ENCODE measurements around the gene HIRA. TPM values are rescaled to one million over a fixed set of nuclear protein-coding genes. Genes with fewer than 3 reads are reported as not detected.

The HIRA gene
- total and polyA plus RNA-seq, 9 of the 15 experiments (the other 6 are each of a cell fraction or from before 2014, with no cell fraction given) = 0.96 to 132 (median 58.4) TPM

DNA sequence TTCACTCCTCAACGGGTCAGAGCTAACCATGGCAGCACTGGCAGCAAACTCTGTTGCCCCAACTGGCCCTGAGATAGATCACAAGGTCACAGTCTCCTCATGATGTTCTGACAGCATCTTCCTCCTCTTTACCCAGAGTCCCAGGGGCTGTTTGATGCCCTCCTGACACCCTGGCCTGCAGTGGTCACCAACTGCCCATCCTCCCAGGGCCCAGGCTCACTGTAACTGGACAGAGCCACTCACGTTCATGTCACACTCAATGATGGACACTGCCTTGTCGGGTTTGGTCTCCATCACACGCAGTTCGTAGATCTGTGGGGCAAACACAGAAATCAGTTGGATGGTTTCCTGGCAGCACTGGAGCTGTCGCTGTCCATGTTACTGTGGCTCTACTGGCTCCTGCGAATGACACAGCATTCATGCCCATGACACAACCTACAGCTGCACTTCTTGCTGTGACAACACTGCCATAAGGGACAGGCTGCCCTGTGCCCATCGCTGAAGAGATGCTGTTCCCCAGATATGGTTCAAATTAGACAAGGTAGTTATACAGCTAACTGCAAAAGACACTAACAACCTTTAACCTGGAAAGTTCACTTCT is 26.4 kb upstream of the HIRA start (continued):
- TF ChIP-seq, protein P1, sequence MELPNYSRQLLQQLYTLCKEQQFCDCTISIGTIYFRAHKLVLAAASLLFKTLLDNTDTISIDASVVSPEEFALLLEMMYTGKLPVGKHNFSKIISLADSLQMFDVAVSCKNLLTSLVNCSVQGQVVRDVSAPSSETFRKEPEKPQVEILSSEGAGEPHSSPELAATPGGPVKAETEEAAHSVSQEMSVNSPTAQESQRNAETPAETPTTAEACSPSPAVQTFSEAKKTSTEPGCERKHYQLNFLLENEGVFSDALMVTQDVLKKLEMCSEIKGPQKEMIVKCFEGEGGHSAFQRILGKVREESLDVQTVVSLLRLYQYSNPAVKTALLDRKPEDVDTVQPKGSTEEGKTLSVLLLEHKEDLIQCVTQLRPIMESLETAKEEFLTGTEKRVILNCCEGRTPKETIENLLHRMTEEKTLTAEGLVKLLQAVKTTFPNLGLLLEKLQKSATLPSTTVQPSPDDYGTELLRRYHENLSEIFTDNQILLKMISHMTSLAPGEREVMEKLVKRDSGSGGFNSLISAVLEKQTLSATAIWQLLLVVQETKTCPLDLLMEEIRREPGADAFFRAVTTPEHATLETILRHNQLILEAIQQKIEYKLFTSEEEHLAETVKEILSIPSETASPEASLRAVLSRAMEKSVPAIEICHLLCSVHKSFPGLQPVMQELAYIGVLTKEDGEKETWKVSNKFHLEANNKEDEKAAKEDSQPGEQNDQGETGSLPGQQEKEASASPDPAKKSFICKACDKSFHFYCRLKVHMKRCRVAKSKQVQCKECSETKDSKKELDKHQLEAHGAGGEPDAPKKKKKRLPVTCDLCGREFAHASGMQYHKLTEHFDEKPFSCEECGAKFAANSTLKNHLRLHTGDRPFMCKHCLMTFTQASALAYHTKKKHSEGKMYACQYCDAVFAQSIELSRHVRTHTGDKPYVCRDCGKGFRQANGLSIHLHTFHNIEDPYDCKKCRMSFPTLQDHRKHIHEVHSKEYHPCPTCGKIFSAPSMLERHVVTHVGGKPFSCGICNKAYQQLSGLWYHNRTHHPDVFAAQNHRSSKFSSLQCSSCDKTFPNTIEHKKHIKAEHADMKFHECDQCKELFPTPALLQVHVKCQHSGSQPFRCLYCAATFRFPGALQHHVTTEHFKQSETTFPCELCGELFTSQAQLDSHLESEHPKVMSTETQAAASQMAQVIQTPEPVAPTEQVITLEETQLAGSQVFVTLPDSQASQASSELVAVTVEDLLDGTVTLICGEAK (IDR thresholded peaks at IDR 0.05) = no peak
- TF ChIP-seq, protein P1 (CRISPR knock-in tag; IDR thresholded peaks at IDR 0.05) = peak; percentile 26; the same call in 1 of the 2 replicates
- TF ChIP-seq PML (IDR thresholded peaks at IDR 0.05; ENCODE audit: low read length) (no peak), DIDO1 (tag; IDR thresholded peaks at IDR 0.05; ENCODE audit: low read depth) (no peak), ZC3H4 (CRISPR knock-in tag; IDR thresholded peaks at IDR 0.05; ENCODE audit: borderline replicate concordance) (peak; percentile 86), ZNF778 (CRISPR knock-in tag; IDR thresholded peaks at IDR 0.05) (no peak)
- TF ChIP-seq, protein P2, sequence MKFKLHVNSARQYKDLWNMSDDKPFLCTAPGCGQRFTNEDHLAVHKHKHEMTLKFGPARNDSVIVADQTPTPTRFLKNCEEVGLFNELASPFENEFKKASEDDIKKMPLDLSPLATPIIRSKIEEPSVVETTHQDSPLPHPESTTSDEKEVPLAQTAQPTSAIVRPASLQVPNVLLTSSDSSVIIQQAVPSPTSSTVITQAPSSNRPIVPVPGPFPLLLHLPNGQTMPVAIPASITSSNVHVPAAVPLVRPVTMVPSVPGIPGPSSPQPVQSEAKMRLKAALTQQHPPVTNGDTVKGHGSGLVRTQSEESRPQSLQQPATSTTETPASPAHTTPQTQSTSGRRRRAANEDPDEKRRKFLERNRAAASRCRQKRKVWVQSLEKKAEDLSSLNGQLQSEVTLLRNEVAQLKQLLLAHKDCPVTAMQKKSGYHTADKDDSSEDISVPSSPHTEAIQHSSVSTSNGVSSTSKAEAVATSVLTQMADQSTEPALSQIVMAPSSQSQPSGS (CRISPR knock-in tag; IDR thresholded peaks at IDR 0.05) = peak; percentile 50; the same call in 1 of the 2 replicates
- TF ChIP-seq, protein P3, sequence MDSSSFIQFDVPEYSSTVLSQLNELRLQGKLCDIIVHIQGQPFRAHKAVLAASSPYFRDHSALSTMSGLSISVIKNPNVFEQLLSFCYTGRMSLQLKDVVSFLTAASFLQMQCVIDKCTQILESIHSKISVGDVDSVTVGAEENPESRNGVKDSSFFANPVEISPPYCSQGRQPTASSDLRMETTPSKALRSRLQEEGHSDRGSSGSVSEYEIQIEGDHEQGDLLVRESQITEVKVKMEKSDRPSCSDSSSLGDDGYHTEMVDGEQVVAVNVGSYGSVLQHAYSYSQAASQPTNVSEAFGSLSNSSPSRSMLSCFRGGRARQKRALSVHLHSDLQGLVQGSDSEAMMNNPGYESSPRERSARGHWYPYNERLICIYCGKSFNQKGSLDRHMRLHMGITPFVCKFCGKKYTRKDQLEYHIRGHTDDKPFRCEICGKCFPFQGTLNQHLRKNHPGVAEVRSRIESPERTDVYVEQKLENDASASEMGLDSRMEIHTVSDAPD (CRISPR knock-in tag; IDR thresholded peaks at IDR 0.05) = no peak
- TF ChIP-seq, protein P4, sequence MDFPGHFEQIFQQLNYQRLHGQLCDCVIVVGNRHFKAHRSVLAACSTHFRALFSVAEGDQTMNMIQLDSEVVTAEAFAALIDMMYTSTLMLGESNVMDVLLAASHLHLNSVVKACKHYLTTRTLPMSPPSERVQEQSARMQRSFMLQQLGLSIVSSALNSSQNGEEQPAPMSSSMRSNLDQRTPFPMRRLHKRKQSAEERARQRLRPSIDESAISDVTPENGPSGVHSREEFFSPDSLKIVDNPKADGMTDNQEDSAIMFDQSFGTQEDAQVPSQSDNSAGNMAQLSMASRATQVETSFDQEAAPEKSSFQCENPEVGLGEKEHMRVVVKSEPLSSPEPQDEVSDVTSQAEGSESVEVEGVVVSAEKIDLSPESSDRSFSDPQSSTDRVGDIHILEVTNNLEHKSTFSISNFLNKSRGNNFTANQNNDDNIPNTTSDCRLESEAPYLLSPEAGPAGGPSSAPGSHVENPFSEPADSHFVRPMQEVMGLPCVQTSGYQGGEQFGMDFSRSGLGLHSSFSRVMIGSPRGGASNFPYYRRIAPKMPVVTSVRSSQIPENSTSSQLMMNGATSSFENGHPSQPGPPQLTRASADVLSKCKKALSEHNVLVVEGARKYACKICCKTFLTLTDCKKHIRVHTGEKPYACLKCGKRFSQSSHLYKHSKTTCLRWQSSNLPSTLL (IDR thresholded peaks at IDR 0.05) = no peak
